ENCODE data around the gene ZNF217.
A peak's percentile ranks its signal among the peaks of the same experiment; 100 is the strongest.

The ZNF217 gene

DNA sequence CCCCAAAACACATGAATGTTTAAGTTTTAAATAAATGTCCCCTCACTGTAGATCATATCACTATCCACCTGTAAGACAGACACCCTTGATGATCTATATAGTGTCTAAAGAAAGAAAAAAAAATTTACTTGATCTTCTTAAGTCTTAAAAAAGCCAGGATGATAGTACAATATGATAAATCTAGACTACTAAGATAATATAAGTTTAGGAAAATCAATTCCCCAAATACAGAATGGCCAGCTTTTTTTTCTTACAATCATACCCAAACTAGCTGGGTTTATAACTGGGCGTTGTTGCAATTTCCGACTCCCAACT lies 14.4 kb downstream of the ZNF217 start:
- TF ChIP-seq, protein P1, sequence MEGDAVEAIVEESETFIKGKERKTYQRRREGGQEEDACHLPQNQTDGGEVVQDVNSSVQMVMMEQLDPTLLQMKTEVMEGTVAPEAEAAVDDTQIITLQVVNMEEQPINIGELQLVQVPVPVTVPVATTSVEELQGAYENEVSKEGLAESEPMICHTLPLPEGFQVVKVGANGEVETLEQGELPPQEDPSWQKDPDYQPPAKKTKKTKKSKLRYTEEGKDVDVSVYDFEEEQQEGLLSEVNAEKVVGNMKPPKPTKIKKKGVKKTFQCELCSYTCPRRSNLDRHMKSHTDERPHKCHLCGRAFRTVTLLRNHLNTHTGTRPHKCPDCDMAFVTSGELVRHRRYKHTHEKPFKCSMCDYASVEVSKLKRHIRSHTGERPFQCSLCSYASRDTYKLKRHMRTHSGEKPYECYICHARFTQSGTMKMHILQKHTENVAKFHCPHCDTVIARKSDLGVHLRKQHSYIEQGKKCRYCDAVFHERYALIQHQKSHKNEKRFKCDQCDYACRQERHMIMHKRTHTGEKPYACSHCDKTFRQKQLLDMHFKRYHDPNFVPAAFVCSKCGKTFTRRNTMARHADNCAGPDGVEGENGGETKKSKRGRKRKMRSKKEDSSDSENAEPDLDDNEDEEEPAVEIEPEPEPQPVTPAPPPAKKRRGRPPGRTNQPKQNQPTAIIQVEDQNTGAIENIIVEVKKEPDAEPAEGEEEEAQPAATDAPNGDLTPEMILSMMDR (IDR thresholded peaks at IDR 0.05; ENCODE audit: low read depth, low read length, poor library complexity, severe bottlenecking): no peak
- no peak for TF ChIP-seq EZH2phosphoT487 (IDR thresholded peaks at IDR 0.05; ENCODE audit: borderline replicate concordance, low read length)
- Histone ChIP-seq H3K4me1 (ENCODE audit: control insufficient read depth, low read length) (peaks cover 54% of the 10 kb centered on the region), H3K27me3 (ENCODE audit: control insufficient read depth, low read length) (no peaks in the 10 kb centered on the region), H4K20me1 (ENCODE audit: control insufficient read depth, insufficient read depth, low read depth, low read length) (peaks cover 16% of the 10 kb centered on the region), H3K36me3 (ENCODE audit: control insufficient read depth, low read length) (peaks cover 90% of the 10 kb centered on the region), H3K9me2 (replicated peaks; ENCODE audit: control insufficient read depth, low read length) (no peaks in the 10 kb centered on the region), H3K9me3 (ENCODE audit: control insufficient read depth, insufficient read depth, low read length) (no peaks in the 10 kb centered on the region), H3K4me3 (ENCODE audit: low read length) (peak overlapping the region; percentile 41), H3K4me2 (ENCODE audit: low read length) (peak overlapping the region; percentile 54), H3F3A (ENCODE audit: control insufficient read depth, insufficient read depth) (peaks cover 28% of the 10 kb centered on the region), H3K79me2 (ENCODE audit: control insufficient read depth, low read length) (peaks cover 100% of the 10 kb centered on the region), H3K27ac (ENCODE audit: low read depth, low read length) (peak overlapping the region; percentile 43)

GRCh38 chr20:53578492-53579222 lies 15.0 kb downstream of the ZNF217 start:
- Histone ChIP-seq H3F3A (ENCODE audit: control insufficient read depth, insufficient read depth) (peaks cover 28% of the 10 kb centered on the region), H3K4me3 (ENCODE audit: low read length) (peak overlapping the region; percentile 41), H3K4me1 (ENCODE audit: control insufficient read depth, low read length) (peaks cover 48% of the 10 kb centered on the region)

GRCh38 chr20:53576586-53577318 lies 16.9 kb downstream of the ZNF217 start:
- no peak for TF ChIP-seq EZH2phosphoT487 (IDR thresholded peaks at IDR 0.05; ENCODE audit: borderline replicate concordance, low read length)
- TF ChIP-seq, protein P1 (IDR thresholded peaks at IDR 0.05; ENCODE audit: low read depth, low read length, poor library complexity, severe bottlenecking): no peak
- peaks cover 100% of the 10 kb centered on the region for H3K79me2 ChIP-seq (ENCODE audit: control insufficient read depth, low read length)
- H3K27ac ChIP-seq (ENCODE audit: low read depth, low read length): no peak overlapping the region
- H3K9me3 ChIP-seq (ENCODE audit: control insufficient read depth, insufficient read depth, low read length): no peaks in the 10 kb centered on the region
- peaks cover 24% of the 10 kb centered on the region for H3F3A ChIP-seq (ENCODE audit: control insufficient read depth, insufficient read depth)
- no peaks in the 10 kb centered on the region for H3K9me2 ChIP-seq (replicated peaks; ENCODE audit: control insufficient read depth, low read length)
- H4K20me1 ChIP-seq (ENCODE audit: control insufficient read depth, insufficient read depth, low read depth, low read length): peaks cover 21% of the 10 kb centered on the region
- H3K4me1 ChIP-seq (ENCODE audit: control insufficient read depth, low read length): peaks cover 33% of the 10 kb centered on the region
- peaks cover 98% of the 10 kb centered on the region for H3K36me3 ChIP-seq (ENCODE audit: control insufficient read depth, low read length)
- no peak overlapping the region for H3K4me3 ChIP-seq (ENCODE audit: low read length)
- no peaks in the 10 kb centered on the region for H3K27me3 ChIP-seq (ENCODE audit: control insufficient read depth, low read length)
- H3K4me2 ChIP-seq (ENCODE audit: low read length): no peak overlapping the region

More at GRCh38 chr20:53578492-53579222, 15.0 kb downstream of the ZNF217 start:
- H3K27ac ChIP-seq (ENCODE audit: low read depth, low read length): peak overlapping the region; percentile 43
- H3K4me2 ChIP-seq (ENCODE audit: low read length): peak overlapping the region; percentile 54
- no peak for TF ChIP-seq EZH2phosphoT487 (IDR thresholded peaks at IDR 0.05; ENCODE audit: borderline replicate concordance, low read length)
- TF ChIP-seq, protein P1 (IDR thresholded peaks at IDR 0.05; ENCODE audit: low read depth, low read length, poor library complexity, severe bottlenecking): peak; percentile 92
- H3K9me2 ChIP-seq (replicated peaks; ENCODE audit: control insufficient read depth, low read length): no peaks in the 10 kb centered on the region
- no peaks in the 10 kb centered on the region for H3K27me3 ChIP-seq (ENCODE audit: control insufficient read depth, low read length)
- H3K9me3 ChIP-seq (ENCODE audit: control insufficient read depth, insufficient read depth, low read length): no peaks in the 10 kb centered on the region
- peaks cover 16% of the 10 kb centered on the region for H4K20me1 ChIP-seq (ENCODE audit: control insufficient read depth, insufficient read depth, low read depth, low read length)
- H3K36me3 ChIP-seq (ENCODE audit: control insufficient read depth, low read length): peaks cover 96% of the 10 kb centered on the region
- H3K79me2 ChIP-seq (ENCODE audit: control insufficient read depth, low read length): peaks cover 100% of the 10 kb centered on the region
